Gastroesophageal sphincter (tissue), 3 donors: ENCODE data around the gene RAET1L.

Source experiments
- CTCF ChIP-seq, 4 experiments: fragments of 200-600 bp in 2 of 4; fragments of 450-650 bp in 2 of 4; sonication (generic) in 1 of 4; IDR thresholded peaks; one replicate each; pipeline ENCODE4 v1.5.1; 2017 to 2019; ENCODE audit warnings: antibody characterized with exemption in 4 of 4, mild to moderate bottlenecking in 2 of 4, moderate library complexity in 2 of 4
- EP300 ChIP-seq: sonication (generic); formaldehyde crosslinking; IDR thresholded peaks from one replicate; pipeline ENCODE4 v1.6.1; 2017; ENCODE audit warnings: antibody characterized with exemption, mild to moderate bottlenecking
- POLR2A ChIP-seq, 2 donors: fragments of 450-650 bp; IDR thresholded peaks; one replicate each; pipeline ENCODE4 v1.6.1; 2017; ENCODE audit warnings: antibody characterized with exemption in 2 of 2, mild to moderate bottlenecking in 2 of 2, moderate library complexity in 1 of 2
- POLR2AphosphoS5 ChIP-seq: sonication (generic); formaldehyde crosslinking; IDR thresholded peaks from one replicate; pipeline ENCODE4 v1.6.1; 2017; ENCODE audit warnings: antibody characterized with exemption

- TF ChIP-seq POLR2A (IDR thresholded peaks at IDR 0.05) (no peak), POLR2AphosphoS5 (no peak), CTCF (IDR thresholded peaks at IDR 0.05) (no peak), EP300 (no peak)
These were observed 38.3 kb upstream of the RAET1L start for GRCh38 chr6:150063640-150064039.
